H9 (cell line): Measurements from ENCODE around the gene B9D1. TPM values are rescaled to one million over a fixed set of nuclear protein-coding genes. Genes with fewer than 3 reads are reported as not detected.

ENCODE experiments used
- DNase-seq: peaks from one replicate; pipeline ENCODE4 v3.0.0-alpha.2; 2017
- H2AFZ ChIP-seq: one replicate; pipeline ENCODE4 v1.6.1; 2013; ENCODE audit warnings: mild to moderate bottlenecking, low read length, control low read depth, moderate library complexity
- H2AK5ac ChIP-seq: 2 replicates; pipeline ENCODE4 v1.6.1; 2013; ENCODE audit warnings: low read length, control low read depth, mixed read lengths; ENCODE audit not compliant: insufficient read length
- H2BK120ac ChIP-seq: one replicate; pipeline ENCODE4 v1.6.1; 2013; ENCODE audit warnings: low read depth, mild to moderate bottlenecking, low read length, control low read depth, inconsistent platforms; ENCODE audit not compliant: poor library complexity, severe bottlenecking
- H2BK12ac ChIP-seq: 2 replicates; pipeline ENCODE4 v1.6.1; 2013; ENCODE audit warnings: low read length, control low read depth, mixed read lengths, low read depth; ENCODE audit not compliant: insufficient read length
- H2BK15ac ChIP-seq: 2 replicates; pipeline ENCODE4 v1.6.1; 2013; ENCODE audit warnings: low read depth, low read length, control low read depth
- H2BK20ac ChIP-seq: one replicate; pipeline ENCODE4 v1.6.1; 2013; ENCODE audit warnings: low read depth, mild to moderate bottlenecking, low read length, control low read depth, inconsistent platforms; ENCODE audit not compliant: poor library complexity, severe bottlenecking
- H2BK5ac ChIP-seq: 2 replicates; pipeline ENCODE4 v1.6.1; 2013; ENCODE audit warnings: low read length, control low read depth, mixed read lengths; ENCODE audit not compliant: insufficient read length
- H3K14ac ChIP-seq: 2 replicates; pipeline ENCODE4 v1.6.1; 2013; ENCODE audit warnings: low read length, control low read depth; ENCODE audit not compliant: insufficient read depth
- H3K18ac ChIP-seq: 2 replicates; pipeline ENCODE4 v1.6.1; 2013; ENCODE audit warnings: low read depth, mild to moderate bottlenecking, mixed read lengths, low read length, control low read depth; ENCODE audit not compliant: insufficient read length
- H3K23ac ChIP-seq: 2 replicates; pipeline ENCODE4 v1.6.1; 2013; ENCODE audit warnings: low read length, control low read depth, mixed read lengths, low read depth; ENCODE audit not compliant: insufficient read length
- H3K23me2 ChIP-seq: 2 replicates; pipeline ENCODE4 v1.6.1; 2013; ENCODE audit warnings: low read depth, mild to moderate bottlenecking, mixed read lengths, low read length, control low read depth; ENCODE audit not compliant: insufficient read length, poor library complexity, severe bottlenecking
- H3K27ac ChIP-seq: 2 replicates; pipeline ENCODE4 v1.5.1; 2013; ENCODE audit warnings: low read length, control low read depth, mixed read lengths, low read depth; ENCODE audit not compliant: insufficient read length
- H3K27me3 ChIP-seq: 2 replicates; pipeline ENCODE4 v1.6.1; 2013; ENCODE audit warnings: low read length, control low read depth, inconsistent platforms; ENCODE audit not compliant: insufficient read depth
- H3K4ac ChIP-seq: 2 replicates; pipeline ENCODE4 v1.6.1; 2013; ENCODE audit warnings: low read depth, mild to moderate bottlenecking, control low read depth, inconsistent platforms, low read length, moderate library complexity
- H3K4me1 ChIP-seq: 2 replicates; pipeline ENCODE4 v1.6.1; 2013; ENCODE audit warnings: low read length, control low read depth, inconsistent platforms; ENCODE audit not compliant: insufficient read depth
- H3K4me2 ChIP-seq: 2 replicates; pipeline ENCODE4 v1.6.1; 2013; ENCODE audit warnings: low read length, control low read depth, mixed read lengths; ENCODE audit not compliant: insufficient read length, insufficient read depth
- H3K56ac ChIP-seq: 2 replicates; pipeline ENCODE4 v1.6.1; 2013; ENCODE audit warnings: low read depth, mild to moderate bottlenecking, mixed read lengths, low read length, control low read depth; ENCODE audit not compliant: insufficient read length
- H3K79me1 ChIP-seq: 2 replicates; pipeline ENCODE4 v1.6.1; 2013; ENCODE audit warnings: low read depth, mild to moderate bottlenecking, moderate library complexity, low read length, control low read depth, inconsistent platforms; ENCODE audit not compliant: insufficient read depth, poor library complexity, severe bottlenecking
- H3K79me2 ChIP-seq: 2 replicates; pipeline ENCODE4 v1.6.1; 2013; ENCODE audit warnings: low read length, control low read depth, inconsistent platforms; ENCODE audit not compliant: insufficient read depth
- H3K9ac ChIP-seq: 2 replicates; pipeline ENCODE4 v1.6.1; 2013; ENCODE audit warnings: low read length, control low read depth, mixed read lengths; ENCODE audit not compliant: insufficient read length; ENCODE audit errors: extremely low read depth
- H3K9me3 ChIP-seq: one replicate; pipeline ENCODE4 v1.6.1; 2013; ENCODE audit warnings: low read depth, low read length, inconsistent platforms; ENCODE audit not compliant: control insufficient read depth
- H3T11ph ChIP-seq: one replicate; pipeline ENCODE4 v1.6.1; 2013; ENCODE audit warnings: mild to moderate bottlenecking, low read length, control low read depth, inconsistent platforms
- H4K20me1 ChIP-seq: one replicate; pipeline ENCODE4 v1.6.1; 2013; ENCODE audit not compliant: control insufficient read depth, insufficient read length, insufficient read depth
- H4K5ac ChIP-seq: 2 replicates; pipeline ENCODE4 v1.6.1; 2013; ENCODE audit warnings: low read depth, mild to moderate bottlenecking, mixed read lengths, low read length, control low read depth; ENCODE audit not compliant: insufficient read length
- H4K8ac ChIP-seq: replicated peaks from 2 replicates; pipeline ENCODE4 v1.6.1; 2013; ENCODE audit warnings: low read length, control low read depth, mixed read lengths, low read depth; ENCODE audit not compliant: insufficient read length
- H4K91ac ChIP-seq: 2 replicates; pipeline ENCODE4 v1.6.1; 2013; ENCODE audit warnings: low read depth, mild to moderate bottlenecking, moderate library complexity, mixed read lengths, low read length, control low read depth; ENCODE audit not compliant: insufficient read length
- H3K27ac Mint-ChIP-seq, 3 experiments: 2 replicates in 2 of 3; 3 replicates in 1 of 3; pipeline ENCODE4 v1.8.0; 2020 to 2021; ENCODE audit warnings: mixed read lengths in 3 of 3, mild to moderate bottlenecking in 1 of 3, moderate library complexity in 1 of 3
- H3K27me3 Mint-ChIP-seq: 2 replicates; pipeline ENCODE4 v1.8.0; 2021; ENCODE audit warnings: low read depth, mild to moderate bottlenecking, moderate library complexity, mixed read lengths
- H3K36me3 Mint-ChIP-seq, 3 experiments: 2 replicates in 2 of 3; 3 replicates in 1 of 3; pipeline ENCODE4 v1.8.0; 2020 to 2021; ENCODE audit warnings: low read depth in 3 of 3, mixed read lengths in 3 of 3; ENCODE audit not compliant: insufficient read depth in 1 of 3
- H3K4me1 Mint-ChIP-seq, 2 experiments: 2 replicates each; pipeline ENCODE4 v1.8.0; 2020; ENCODE audit warnings: mixed read lengths in 2 of 2
- H3K4me3 Mint-ChIP-seq, 2 experiments: 2 replicates in 1 of 2; 3 replicates in 1 of 2; pipeline ENCODE4 v1.8.0; 2020 to 2021; ENCODE audit warnings: mild to moderate bottlenecking in 2 of 2, mixed read lengths in 2 of 2, moderate library complexity in 1 of 2
- H3K9me3 Mint-ChIP-seq, 2 experiments: 2 replicates in 1 of 2; 3 replicates in 1 of 2; pipeline ENCODE4 v1.8.0; 2020; ENCODE audit warnings: mild to moderate bottlenecking in 2 of 2, mixed read lengths in 2 of 2, moderate library complexity in 1 of 2
- CTCF ChIP-seq: fragments of 200-600 bp; sonication (generic); conservative IDR thresholded peaks from 3 replicates; pipeline ENCODE4 v1.8.0; 2021; ENCODE audit warnings: antibody characterized with exemption, mild to moderate bottlenecking
- WGBS: extraction: QIAGEN DNeasy Blood & Tissue Kit; methylation state at CpG from one replicate; pipeline ENCODE4 v1.1.7; 2013; ENCODE audit warnings: missing lambda C conversion rate, low lambda C conversion rate, mixed read lengths; ENCODE audit not compliant: insufficient read length; ENCODE audit errors: extremely low coverage; 5-methylcytosine and 5-hydroxymethylcytosine counted together
- total RNA-seq: library from RNA; stranded (reverse); gene quantifications from 2 replicates; pipeline ENCODE4 v1.2.1, GENCODE V29; 2021

B9D1 gene
- total RNA-seq, 1 experiment from 2014 or later, result 30.4 TPM

DNA sequence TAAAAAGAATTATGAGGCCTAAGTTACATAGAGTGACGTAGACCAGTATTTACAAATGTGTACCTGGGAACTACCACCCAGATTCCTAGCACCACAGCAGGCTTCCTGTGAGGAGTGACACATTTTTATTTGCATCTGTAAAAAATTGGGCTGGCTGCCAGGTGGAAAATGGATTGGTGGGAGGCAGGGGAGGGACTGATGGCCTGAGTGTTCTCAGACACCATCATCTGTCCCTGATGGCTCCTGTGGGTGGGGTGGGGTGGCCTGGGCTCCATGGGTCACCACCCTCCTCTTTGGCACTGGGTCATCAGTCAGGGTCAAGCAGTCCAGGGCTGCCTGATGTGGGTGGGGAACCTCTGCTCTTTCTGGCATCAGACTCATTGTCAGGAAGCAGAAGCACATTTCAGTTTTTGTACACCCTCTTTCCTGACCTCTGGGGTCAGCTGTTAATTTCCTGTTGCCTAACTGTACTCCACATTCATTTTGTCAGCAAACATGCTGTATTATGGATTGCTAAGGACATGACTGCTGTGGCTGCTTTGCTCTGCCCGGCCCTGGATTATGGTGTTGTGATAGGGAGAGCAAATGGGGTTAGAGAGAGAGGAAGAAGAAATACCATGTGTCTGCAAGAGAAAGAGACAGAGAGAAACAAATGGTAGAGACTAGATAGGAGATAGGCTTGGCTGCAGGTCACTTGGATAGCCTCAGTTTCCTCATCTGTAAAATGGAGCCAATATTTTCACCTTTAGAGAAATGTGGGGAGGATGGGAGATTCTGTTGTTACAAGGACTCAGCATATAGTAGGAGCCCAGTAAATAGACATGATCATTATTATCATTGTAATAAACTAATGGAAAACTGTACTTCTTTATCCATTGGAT is 36.0 kb upstream of the B9D1 start:
- WGBS, result no CpG with 5 or more reads among the region's 2 CpGs
- H2BK12ac ChIP-seq, result no peak overlapping the region
- no peaks in the 10 kb centered on the region; a peak in 1 of 5 replicates for H3K9me3 Mint-ChIP-seq

More for the DNA sequence above, 36.0 kb upstream of the B9D1 start:
- Histone ChIP-seq H3K14ac (no peak overlapping the region; the same call in 1 of the 2 replicates), H2AK5ac (no peak overlapping the region), H3K4ac (no peak overlapping the region), H2BK15ac (no peak overlapping the region), H4K91ac (no peak overlapping the region), H3K4me2 (no peak overlapping the region), H4K8ac (no peak overlapping the region), H2BK120ac (no peak overlapping the region), H3K79me2 (no peaks in the 10 kb centered on the region), H2AFZ (no peak overlapping the region), H3K56ac (no peak overlapping the region), H3K18ac (no peak overlapping the region), H3K4me1 (no peaks in the 10 kb centered on the region; the same call in 1 of the 2 replicates), H2BK20ac (no peak overlapping the region), H2BK5ac (no peak overlapping the region), H4K20me1 (no peaks in the 10 kb centered on the region), H3K27me3 (no peaks in the 10 kb centered on the region), H3K23ac (no peak overlapping the region), H3T11ph (no peak overlapping the region), H3K79me1 (no peaks in the 10 kb centered on the region), H3K9me3 (no peaks in the 10 kb centered on the region), H3K9ac (no peak overlapping the region), H3K23me2 (no peaks in the 10 kb centered on the region), H4K5ac (no peak overlapping the region), H3K27ac (no peak overlapping the region)
- no peak for DNase-seq
- peaks cover 0 to 5% (median 0%) of the 10 kb centered on the region in 3 experiments; a peak in 1 of 7 replicates for H3K36me3 Mint-ChIP-seq
- TF ChIP-seq CTCF, result no peak
- H3K27ac Mint-ChIP-seq, result peak overlapping the region; percentile 1 to 54 (median 23); a peak in 3 of 7 replicates
- no peak overlapping the region for H3K4me3 Mint-ChIP-seq
- no peaks in the 10 kb centered on the region; the same call in 1 of the 2 replicates for H3K27me3 Mint-ChIP-seq
- peaks cover 9 to 18% of the 10 kb centered on the region in 2 experiments for H3K4me1 Mint-ChIP-seq
